Fibroblast of villous mesenchyme (primary cell): Measurements from ENCODE around the gene CEP131. TPM values are rescaled to one million over a fixed set of nuclear protein-coding genes. Genes with fewer than 3 reads are reported as not detected.

Experiments
- DNase-seq: peaks from one replicate; pipeline ENCODE4 v3.0.0-alpha.2; 2010; ENCODE audit warnings: low read depth
- H3K4me3 ChIP-seq: 2 replicates; pipeline ENCODE4 v1.5.1; 2011; ENCODE audit warnings: low read depth, mild to moderate bottlenecking, low read length
- CTCF ChIP-seq: IDR thresholded peaks from 2 replicates; pipeline ENCODE4 v1.5.1; 2012; ENCODE audit warnings: low read depth, mild to moderate bottlenecking, low read length; ENCODE audit not compliant: insufficient read depth
- total RNA-seq: library from RNA; depleted of rRNA; stranded (reverse); fragments of >200 nt; gene quantifications from 2 replicates; pipeline ENCODE4 v1.2.3, GENCODE V29; 2012

The CEP131 gene
- total RNA-seq, 1 donor = 9.9 TPM

GRCh38 chr17:81234940-81235821, 12.4 kb upstream of the CEP131 start:
- DNase-seq = peak; percentile 77
- H3K4me3 ChIP-seq = no peak overlapping the region
- TF ChIP-seq CTCF = no peak

GRCh38 chr17:81234506-81234855, 11.7 kb upstream of the CEP131 start:
- DNase-seq = no peak
- H3K4me3 ChIP-seq = no peak overlapping the region
- no peak for TF ChIP-seq CTCF

GRCh38 chr17:81233811-81234505, 11.2 kb upstream of the CEP131 start:
- TF ChIP-seq CTCF = no peak
- no peak for DNase-seq
- H3K4me3 ChIP-seq = no peak overlapping the region

- no peak for DNase-seq
- TF ChIP-seq CTCF = no peak
- H3K4me3 ChIP-seq = no peak overlapping the region
These were observed 10.6 kb upstream of the CEP131 start for GRCh38 chr17:81233316-81233715.

GRCh38 chr17:81232616-81233241, 10.0 kb upstream of the CEP131 start:
- DNase-seq = no peak
- no peak for TF ChIP-seq CTCF
- H3K4me3 ChIP-seq = no peak overlapping the region

- no peak overlapping the region for H3K4me3 ChIP-seq
- TF ChIP-seq CTCF = no peak
- no peak for DNase-seq
These were observed 9.2 kb upstream of the CEP131 start for GRCh38 chr17:81231766-81232581.
